Measurements from ENCODE around the gene PIM3.

PIM3 gene

GRCh38 chr22:49996119-49996517, 35.5 kb downstream of the PIM3 start:
- no peak for DNase-seq (ENCODE audit: low read depth)
- no peak for TF ChIP-seq CTCF (IDR thresholded peaks at IDR 0.05; ENCODE audit: control insufficient read depth, insufficient read depth, low read depth, low read length, missing control alignments)
- H3K4me3 ChIP-seq (ENCODE audit: control insufficient read depth, low read depth, low read length), result no peak overlapping the region

- H3K4me3 ChIP-seq (ENCODE audit: control insufficient read depth, low read depth, low read length), result no peak overlapping the region
- no peak for DNase-seq (ENCODE audit: low read depth)
- no peak for TF ChIP-seq CTCF (IDR thresholded peaks at IDR 0.05; ENCODE audit: control insufficient read depth, insufficient read depth, low read depth, low read length, missing control alignments)
These were observed 36.1 kb downstream of the PIM3 start for GRCh38 chr22:49996518-49997250.

- H3K4me3 ChIP-seq (ENCODE audit: control insufficient read depth, low read depth, low read length), result no peak overlapping the region
- no peak for TF ChIP-seq CTCF (IDR thresholded peaks at IDR 0.05; ENCODE audit: control insufficient read depth, insufficient read depth, low read depth, low read length, missing control alignments)
- DNase-seq (ENCODE audit: low read depth), result no peak
These were observed 36.7 kb downstream of the PIM3 start for GRCh38 chr22:49997251-49997599.

GRCh38 chr22:49997932-49998717, 37.6 kb downstream of the PIM3 start:
- no peak for DNase-seq (ENCODE audit: low read depth)
- TF ChIP-seq CTCF (IDR thresholded peaks at IDR 0.05; ENCODE audit: control insufficient read depth, insufficient read depth, low read depth, low read length, missing control alignments), result no peak
- H3K4me3 ChIP-seq (ENCODE audit: control insufficient read depth, low read depth, low read length), result no peak overlapping the region

GRCh38 chr22:49998718-49999062, 38.1 kb downstream of the PIM3 start:
- H3K4me3 ChIP-seq (ENCODE audit: control insufficient read depth, low read depth, low read length), result no peak overlapping the region
- TF ChIP-seq CTCF (IDR thresholded peaks at IDR 0.05; ENCODE audit: control insufficient read depth, insufficient read depth, low read depth, low read length, missing control alignments), result no peak
- no peak for DNase-seq (ENCODE audit: low read depth)

GRCh38 chr22:49999063-49999945, 38.7 kb downstream of the PIM3 start:
- H3K4me3 ChIP-seq (ENCODE audit: control insufficient read depth, low read depth, low read length), result no peak overlapping the region
- TF ChIP-seq CTCF (IDR thresholded peaks at IDR 0.05; ENCODE audit: control insufficient read depth, insufficient read depth, low read depth, low read length, missing control alignments), result no peak

More at GRCh38 chr22:49999063-49999945, 38.7 kb downstream of the PIM3 start:
- DNase-seq (ENCODE audit: low read depth), result no peak

Measured in AG09309 (cell line).